C4-2B (cell line): Measurements from ENCODE around the gene MARK2.

Experiments used
- ZFX ChIP-seq: fragments of 450-650 bp; IDR thresholded peaks from 2 replicates; pipeline ENCODE4 v1.6.1; 2017
- TF ChIP-seq, protein P1 (sequence below): fragments of 450-650 bp; conservative IDR thresholded peaks from 2 replicates; pipeline ENCODE4 v1.5.1; 2017; ENCODE audit warnings: mild to moderate bottlenecking

DNA sequence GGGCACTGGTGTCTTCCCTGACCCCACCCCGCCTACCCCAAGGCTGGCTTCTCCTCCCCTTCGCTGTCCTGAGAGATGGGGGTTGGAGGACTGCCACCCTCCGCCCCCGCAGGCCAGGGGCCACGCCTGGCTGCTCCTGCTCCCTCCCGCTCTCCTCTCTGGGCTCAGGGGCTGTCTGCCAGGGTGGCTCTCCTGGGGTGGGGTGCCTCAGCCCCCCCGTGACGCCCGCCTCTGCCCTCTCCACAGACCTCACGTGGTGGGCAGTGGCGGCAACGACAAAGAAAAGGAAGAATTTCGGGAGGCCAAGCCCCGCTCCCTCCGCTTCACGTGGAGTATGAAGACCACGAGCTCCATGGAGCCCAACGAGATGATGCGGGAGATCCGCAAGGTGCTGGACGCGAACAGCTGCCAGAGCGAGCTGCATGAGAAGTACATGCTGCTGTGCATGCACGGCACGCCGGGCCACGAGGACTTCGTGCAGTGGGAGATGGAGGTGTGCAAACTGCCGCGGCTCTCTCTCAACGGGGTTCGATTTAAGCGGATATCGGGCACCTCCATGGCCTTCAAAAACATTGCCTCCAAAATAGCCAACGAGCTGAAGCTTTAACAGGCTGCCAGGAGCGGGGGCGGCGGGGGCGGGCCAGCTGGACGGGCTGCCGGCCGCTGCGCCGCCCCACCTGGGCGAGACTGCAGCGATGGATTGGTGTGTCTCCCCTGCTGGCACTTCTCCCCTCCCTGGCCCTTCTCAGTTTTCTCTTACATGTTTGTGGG is 69.9 kb downstream of the MARK2 start:
- TF ChIP-seq, protein P1, sequence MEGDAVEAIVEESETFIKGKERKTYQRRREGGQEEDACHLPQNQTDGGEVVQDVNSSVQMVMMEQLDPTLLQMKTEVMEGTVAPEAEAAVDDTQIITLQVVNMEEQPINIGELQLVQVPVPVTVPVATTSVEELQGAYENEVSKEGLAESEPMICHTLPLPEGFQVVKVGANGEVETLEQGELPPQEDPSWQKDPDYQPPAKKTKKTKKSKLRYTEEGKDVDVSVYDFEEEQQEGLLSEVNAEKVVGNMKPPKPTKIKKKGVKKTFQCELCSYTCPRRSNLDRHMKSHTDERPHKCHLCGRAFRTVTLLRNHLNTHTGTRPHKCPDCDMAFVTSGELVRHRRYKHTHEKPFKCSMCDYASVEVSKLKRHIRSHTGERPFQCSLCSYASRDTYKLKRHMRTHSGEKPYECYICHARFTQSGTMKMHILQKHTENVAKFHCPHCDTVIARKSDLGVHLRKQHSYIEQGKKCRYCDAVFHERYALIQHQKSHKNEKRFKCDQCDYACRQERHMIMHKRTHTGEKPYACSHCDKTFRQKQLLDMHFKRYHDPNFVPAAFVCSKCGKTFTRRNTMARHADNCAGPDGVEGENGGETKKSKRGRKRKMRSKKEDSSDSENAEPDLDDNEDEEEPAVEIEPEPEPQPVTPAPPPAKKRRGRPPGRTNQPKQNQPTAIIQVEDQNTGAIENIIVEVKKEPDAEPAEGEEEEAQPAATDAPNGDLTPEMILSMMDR: no peak
- no peak for TF ChIP-seq ZFX
